Activated T-cell treated with anti-CD3 and anti-CD28 coated beads, Interleukin-2, amount 50 U/mL, for 72 hours (primary cell): Measurements from ENCODE around the gene CMTM4. TPM values are rescaled to one million over a fixed set of nuclear protein-coding genes. Genes with fewer than 3 reads are reported as not detected.
A peak's percentile ranks its signal among the peaks of the same experiment; 100 is the strongest.
"Not testable (repeated sequence)": the region's sequence is repeated elsewhere in the genome, so short reads cannot be mapped to it uniquely, and the experiment has no call there.

Experiments used
- ATAC-seq, 2 donors: fragments of 150-1000 bp; cut with Tn5 transposase; replicated peaks in 1 of 2; 2 replicates each; pipeline ENCODE4 v1.10.0; 2021; ENCODE audit warnings: moderate library complexity in 2 of 2, mild to moderate bottlenecking in 1 of 2
- DNase-seq, 2 donors: peaks; one replicate each; pipeline ENCODE4 v3.0.0; 2021 to 2022; ENCODE audit warnings: mixed read lengths in 1 of 2
- H3K27ac Mint-ChIP-seq: one replicate; pipeline ENCODE4 v1.8.0; 2022; ENCODE audit warnings: mild to moderate bottlenecking, moderate library complexity, mixed read lengths
- H3K27me3 Mint-ChIP-seq: one replicate; pipeline ENCODE4 v1.8.0; 2022; ENCODE audit warnings: low read depth, mixed read lengths
- H3K36me3 Mint-ChIP-seq, 2 donors: one replicate each; pipeline ENCODE4 v1.8.0; 2022; ENCODE audit warnings: mixed read lengths in 2 of 2, mild to moderate bottlenecking in 1 of 2; ENCODE audit not compliant: insufficient read depth in 2 of 2
- H3K4me1 Mint-ChIP-seq: one replicate; pipeline ENCODE4 v1.8.0; 2022; ENCODE audit warnings: low read depth, mixed read lengths
- H3K4me3 Mint-ChIP-seq, 2 donors: one replicate each; pipeline ENCODE4 v1.8.0; 2022; ENCODE audit warnings: mild to moderate bottlenecking in 2 of 2, mixed read lengths in 2 of 2, moderate library complexity in 2 of 2
- H3K9me3 Mint-ChIP-seq, 2 donors: one replicate each; pipeline ENCODE4 v1.8.0; 2022; ENCODE audit warnings: mixed read lengths in 2 of 2
- total RNA-seq, 2 donors: library from RNA; stranded (reverse); gene quantifications; one replicate each; pipeline ENCODE4 v1.2.3, GENCODE V29; 2022

CMTM4 gene
- total RNA-seq, 2 donors from 2014 or later, result 3.7 to 3.9 TPM

- no peaks in the 10 kb centered on the region for H3K4me1 Mint-ChIP-seq
- no peak for ATAC-seq
- no peaks in the 10 kb centered on the region for H3K9me3 Mint-ChIP-seq
- no peak overlapping the region for H3K27ac Mint-ChIP-seq
- H3K36me3 Mint-ChIP-seq, result no peaks in the 10 kb centered on the region
- DNase-seq, result no peak
- no peaks in the 10 kb centered on the region for H3K27me3 Mint-ChIP-seq
- no peak overlapping the region for H3K4me3 Mint-ChIP-seq
These were observed 18.7 kb downstream of the CMTM4 start for GRCh38 chr16:66677836-66678235.

- H3K4me1 Mint-ChIP-seq, result no peaks in the 10 kb centered on the region
- H3K9me3 Mint-ChIP-seq, result no peaks in the 10 kb centered on the region
- no peak overlapping the region for H3K4me3 Mint-ChIP-seq
- H3K27ac Mint-ChIP-seq, result no peak overlapping the region
- no peaks in the 10 kb centered on the region for H3K36me3 Mint-ChIP-seq
- ATAC-seq (no peak), DNase-seq (no peak)
- no peaks in the 10 kb centered on the region for H3K27me3 Mint-ChIP-seq
These were observed 19.4 kb downstream of the CMTM4 start for GRCh38 chr16:66677179-66677578.

GRCh38 chr16:66676599-66676998 is 19.9 kb downstream of the CMTM4 start:
- H3K27ac Mint-ChIP-seq, result no peak overlapping the region

DNA sequence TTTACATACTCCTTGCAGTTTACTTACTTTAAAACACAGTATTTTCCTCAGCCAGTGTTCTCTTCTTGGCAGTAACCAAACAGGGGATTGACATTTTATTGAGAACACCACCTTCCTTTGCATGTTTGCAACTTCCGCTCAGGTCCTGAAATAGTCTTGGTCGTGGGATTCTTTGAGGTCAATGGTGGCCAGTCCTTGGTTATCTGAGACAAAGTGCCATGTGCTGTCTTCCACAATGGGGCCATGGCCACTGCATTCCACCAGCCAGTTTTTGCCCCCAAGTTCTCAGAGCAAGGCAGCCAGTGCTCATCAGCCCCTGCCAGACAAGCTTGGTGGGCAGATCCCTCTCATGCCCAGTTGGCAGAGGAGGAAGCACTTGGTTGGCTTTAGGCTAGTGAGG is 22.9 kb downstream of the CMTM4 start:
- ATAC-seq (no peak), DNase-seq (no peak)
- Mint-ChIP-seq H3K4me1 (no peaks in the 10 kb centered on the region), H3K36me3 (no peaks in the 10 kb centered on the region), H3K9me3 (no peaks in the 10 kb centered on the region), H3K27ac (no peak overlapping the region), H3K27me3 (no peaks in the 10 kb centered on the region), H3K4me3 (no peak overlapping the region)

More at GRCh38 chr16:66676599-66676998, 19.9 kb downstream of the CMTM4 start:
- no peaks in the 10 kb centered on the region for H3K36me3 Mint-ChIP-seq
- H3K9me3 Mint-ChIP-seq, result no peaks in the 10 kb centered on the region
- no peak for ATAC-seq
- H3K4me1 Mint-ChIP-seq, result no peaks in the 10 kb centered on the region
- H3K27me3 Mint-ChIP-seq, result no peaks in the 10 kb centered on the region
- no peak for DNase-seq
- H3K4me3 Mint-ChIP-seq, result no peak overlapping the region

- H3K27me3 Mint-ChIP-seq, result no peaks in the 10 kb centered on the region
- H3K36me3 Mint-ChIP-seq, result no peaks in the 10 kb centered on the region
- H3K4me3 Mint-ChIP-seq, result no peak overlapping the region
- no peaks in the 10 kb centered on the region for H3K9me3 Mint-ChIP-seq
- ATAC-seq, result no peak
- H3K27ac Mint-ChIP-seq, result no peak overlapping the region
- DNase-seq, result no peak
- H3K4me1 Mint-ChIP-seq, result no peaks in the 10 kb centered on the region
These were observed 25.7 kb downstream of the CMTM4 start for GRCh38 chr16:66670691-66671388.

DNA sequence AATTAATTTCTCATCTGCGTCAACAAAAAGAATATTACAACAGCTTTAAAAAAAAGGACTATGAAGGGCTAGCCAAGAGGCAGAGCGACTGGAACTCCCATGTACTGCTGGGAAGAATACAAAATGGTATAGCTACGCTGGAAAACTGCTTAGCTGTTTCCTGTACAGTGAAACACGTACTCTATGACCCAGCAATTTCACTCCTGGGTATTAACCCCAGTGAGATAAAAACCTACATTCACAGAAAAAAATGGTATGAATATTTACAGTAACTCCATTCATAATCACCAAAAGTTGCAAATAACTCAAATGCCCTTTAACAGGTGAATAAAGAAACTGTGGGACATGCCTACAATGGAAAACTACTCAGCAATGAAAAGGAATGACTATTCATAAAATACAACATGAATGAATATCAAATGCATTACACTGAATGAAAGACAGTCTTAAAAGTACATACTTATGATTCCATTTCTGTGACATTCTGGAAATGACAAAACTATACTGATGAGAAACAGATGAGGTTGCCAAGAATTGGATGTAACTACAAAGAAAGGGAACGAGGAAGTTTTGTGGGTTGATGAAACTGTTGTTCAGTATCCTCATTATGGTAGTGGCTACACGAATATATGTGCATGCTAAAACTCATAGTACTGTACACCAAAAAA is 27.6 kb downstream of the CMTM4 start:
- ATAC-seq (no peak), DNase-seq (no peak)
- Mint-ChIP-seq H3K4me1 (no peaks in the 10 kb centered on the region), H3K27me3 (no peaks in the 10 kb centered on the region), H3K36me3 (no peaks in the 10 kb centered on the region), H3K4me3 (no peak overlapping the region), H3K9me3 (no peaks in the 10 kb centered on the region), H3K27ac (no peak overlapping the region)

DNA sequence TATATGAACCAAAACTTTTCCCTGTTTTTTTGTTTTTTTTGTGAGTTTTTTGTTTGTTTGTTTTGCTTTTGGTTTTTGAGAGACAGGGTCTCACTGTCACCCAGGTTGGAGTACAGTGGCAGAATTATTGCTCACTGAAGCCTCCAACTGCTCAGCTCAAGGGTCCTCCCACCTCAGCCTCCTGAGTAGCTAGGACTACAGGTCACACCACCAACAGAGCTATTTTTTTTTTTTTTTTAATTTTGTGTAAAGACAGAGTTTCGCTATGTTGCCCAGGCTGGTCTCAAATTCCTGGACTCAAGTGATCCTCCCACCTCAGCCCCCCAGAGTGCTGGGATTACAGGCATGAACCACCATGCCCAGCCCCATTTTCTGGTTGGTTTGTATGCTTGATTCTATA is 28.6 kb downstream of the CMTM4 start:
- H3K4me1 Mint-ChIP-seq, result no peaks in the 10 kb centered on the region
- no peaks in the 10 kb centered on the region for H3K27me3 Mint-ChIP-seq
- no peak overlapping the region for H3K27ac Mint-ChIP-seq
- H3K9me3 Mint-ChIP-seq, result no peaks in the 10 kb centered on the region
- no peak for ATAC-seq
- DNase-seq, result no peak
- no peak overlapping the region for H3K4me3 Mint-ChIP-seq
- no peaks in the 10 kb centered on the region for H3K36me3 Mint-ChIP-seq

DNA sequence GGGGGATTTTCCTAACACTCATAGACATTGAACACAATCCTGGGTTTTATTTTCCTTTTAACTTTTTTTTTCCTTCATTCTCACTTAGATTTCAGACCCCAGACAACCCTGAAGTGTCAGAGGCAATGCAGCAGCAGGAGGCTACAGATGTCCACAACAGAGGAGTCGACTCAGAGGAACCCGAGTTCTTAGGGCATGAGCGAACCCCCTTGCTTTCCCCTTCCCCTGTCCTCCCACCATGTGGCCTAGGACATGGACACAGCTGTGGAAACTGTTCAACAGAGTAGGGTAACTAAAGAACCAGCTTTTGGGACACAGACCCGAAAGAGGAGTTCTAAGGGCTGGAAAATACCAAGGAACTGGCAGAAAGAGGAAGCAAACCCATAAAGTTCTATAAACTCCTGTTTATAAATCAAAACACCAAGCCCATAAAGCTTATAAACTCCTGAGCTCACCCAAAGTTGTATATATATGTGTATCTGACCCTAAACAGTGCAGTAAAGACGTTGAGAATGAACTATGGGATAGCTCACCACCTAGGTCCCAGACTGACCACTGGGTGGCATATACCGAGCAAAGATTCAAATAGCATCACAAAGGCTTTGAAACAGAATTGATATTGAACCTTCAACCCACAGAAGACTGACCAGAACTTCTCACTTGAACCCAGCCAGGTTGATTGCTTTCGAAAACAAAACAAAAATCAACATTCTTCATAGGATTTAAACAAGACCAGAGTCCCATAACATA is 33.9 kb downstream of the CMTM4 start:
- no peaks in the 10 kb centered on the region for H3K4me1 Mint-ChIP-seq
- H3K9me3 Mint-ChIP-seq, result no peaks in the 10 kb centered on the region
- ATAC-seq (peak in 1 of 2 donors; percentile 45), DNase-seq (no peak)
- H3K27me3 Mint-ChIP-seq, result no peaks in the 10 kb centered on the region
- no peak overlapping the region for H3K27ac Mint-ChIP-seq
- no peaks in the 10 kb centered on the region for H3K36me3 Mint-ChIP-seq
- H3K4me3 Mint-ChIP-seq, result no peak overlapping the region

- H3K27me3 Mint-ChIP-seq, H3K4me1 Mint-ChIP-seq, H3K36me3 Mint-ChIP-seq, DNase-seq, H3K27ac Mint-ChIP-seq, H3K9me3 Mint-ChIP-seq, ATAC-seq, H3K4me3 Mint-ChIP-seq: not testable (repeated sequence)
These were observed 34.7 kb downstream of the CMTM4 start for GRCh38 chr16:66661671-66662346.

DNA sequence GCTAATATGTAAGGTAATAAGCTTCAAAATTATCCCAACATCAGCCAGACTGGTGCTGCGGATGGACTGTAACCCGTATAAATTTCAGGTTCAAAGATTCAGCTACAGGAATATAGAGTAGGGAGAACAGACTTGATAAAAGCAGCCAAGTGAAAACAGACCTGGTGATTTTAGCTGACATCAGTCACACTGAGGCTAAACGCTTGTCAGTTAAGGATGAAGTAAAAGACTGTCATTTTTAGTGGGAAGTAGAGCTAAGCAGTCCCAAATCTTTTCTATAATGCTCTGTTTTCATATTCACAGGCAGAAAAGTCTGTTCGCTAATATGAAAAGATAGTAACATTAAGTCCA is 35.4 kb downstream of the CMTM4 start:
- no peak overlapping the region for H3K4me3 Mint-ChIP-seq

DNA sequence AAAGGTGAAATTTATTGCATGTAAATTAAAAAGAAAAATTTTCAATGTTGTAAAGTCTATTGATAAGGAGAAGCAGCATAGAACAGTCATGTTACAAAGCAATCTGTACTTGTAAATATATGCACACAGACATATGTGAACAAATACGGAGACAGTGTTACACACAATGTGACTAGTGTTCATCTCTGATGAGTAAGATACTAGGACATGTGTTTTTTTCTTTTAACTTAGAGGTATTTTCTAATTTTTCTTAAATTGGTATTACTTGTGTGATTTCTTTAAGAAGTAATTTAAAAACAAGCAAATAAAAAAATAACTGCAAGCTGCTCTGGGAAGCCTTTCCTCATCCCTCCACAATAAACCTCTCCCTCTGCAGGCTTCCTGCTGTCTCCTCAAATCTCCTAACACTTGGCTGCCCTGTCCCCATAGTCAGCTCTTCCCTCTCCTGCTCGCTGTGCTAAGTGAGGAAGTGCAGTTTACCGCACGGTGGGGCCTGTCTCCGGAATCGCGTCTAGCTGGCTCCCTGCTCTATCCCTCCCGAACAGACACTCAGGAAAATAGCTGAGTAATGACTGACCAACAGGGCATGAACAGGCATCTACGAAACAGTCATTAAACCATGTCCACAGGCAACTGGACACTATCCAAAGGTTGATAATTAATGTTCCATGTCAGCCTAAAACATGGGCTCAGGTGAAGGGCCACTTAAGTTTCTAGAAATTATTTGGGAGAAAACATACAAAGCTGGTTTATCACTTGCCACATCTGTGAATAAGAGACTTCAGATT is 35.9 kb downstream of the CMTM4 start:
- no peak overlapping the region for H3K27ac Mint-ChIP-seq
- DNase-seq, result no peak
- H3K36me3 Mint-ChIP-seq, result no peaks in the 10 kb centered on the region

More for the DNA sequence above, 35.4 kb downstream of the CMTM4 start:
- DNase-seq (no peak), ATAC-seq (no peak)
- Mint-ChIP-seq H3K27me3 (no peaks in the 10 kb centered on the region), H3K36me3 (no peaks in the 10 kb centered on the region), H3K27ac (no peak overlapping the region), H3K9me3 (no peaks in the 10 kb centered on the region), H3K4me1 (no peaks in the 10 kb centered on the region)

GRCh38 chr16:66658860-66659190 is 37.7 kb downstream of the CMTM4 start:
- ATAC-seq, result no peak
- no peak overlapping the region for H3K4me3 Mint-ChIP-seq
- no peaks in the 10 kb centered on the region for H3K27me3 Mint-ChIP-seq
- no peaks in the 10 kb centered on the region for H3K9me3 Mint-ChIP-seq
- DNase-seq, result no peak
- H3K4me1 Mint-ChIP-seq, result no peaks in the 10 kb centered on the region
- no peak overlapping the region for H3K27ac Mint-ChIP-seq
- H3K36me3 Mint-ChIP-seq, result no peaks in the 10 kb centered on the region

More for the DNA sequence above, 35.9 kb downstream of the CMTM4 start:
- H3K27me3 Mint-ChIP-seq, result no peaks in the 10 kb centered on the region
- no peak for ATAC-seq
- H3K9me3 Mint-ChIP-seq, result no peaks in the 10 kb centered on the region
- H3K4me1 Mint-ChIP-seq, result no peaks in the 10 kb centered on the region
- H3K4me3 Mint-ChIP-seq, result no peak overlapping the region
